Frontal cortex (tissue), 4 donors: Measurements from ENCODE around the gene YPEL2. TPM values are rescaled to one million over a fixed set of nuclear protein-coding genes. Genes with fewer than 3 reads are reported as not detected.
A peak's percentile ranks its signal among the peaks of the same experiment; 100 is the strongest.

Source experiments
- DNase-seq, 2 donors: peaks; one replicate each; pipeline ENCODE4 v3.0.0; 2012; ENCODE audit warnings: low spot score in 2 of 2
- FAIRE-seq: peaks from 2 replicates; lab custom pipeline; 2012; peaks lifted over from hg19 to GRCh38; lab: Jason Lieb, UNC
- total RNA-seq: library from RNA; depleted of rRNA; stranded (reverse); fragments of >200 nt; gene quantifications from one replicate; pipeline ENCODE4 v1.2.3, GENCODE V29; 2014
- donor health status: control.
- donor health status: control.
- donor health status: control.

Gene YPEL2
- total RNA-seq, 1 donor from 2014 or later, result 12.6 TPM

- no peak for DNase-seq
- FAIRE-seq, result no peak
Observed at GRCh38 chr17:59355030-59355701, 23.7 kb downstream of the YPEL2 start.

GRCh38 chr17:59355702-59356325 lies 24.4 kb downstream of the YPEL2 start:
- FAIRE-seq (no peak), DNase-seq (peak in 1 of 2 donors; percentile 38)

- no peak for DNase-seq
Observed at GRCh38 chr17:59356543-59357218, 25.2 kb downstream of the YPEL2 start.

GRCh38 chr17:59357219-59357697 lies 25.8 kb downstream of the YPEL2 start:
- no peak for DNase-seq
- no peak for FAIRE-seq

More at GRCh38 chr17:59356543-59357218, 25.2 kb downstream of the YPEL2 start:
- no peak for FAIRE-seq

- no peak for FAIRE-seq
- no peak for DNase-seq
Observed at GRCh38 chr17:59357929-59358328, 26.5 kb downstream of the YPEL2 start.

GRCh38 chr17:59361386-59361785 lies 29.9 kb downstream of the YPEL2 start:
- no peak for DNase-seq
- FAIRE-seq, result no peak

- DNase-seq (no peak), FAIRE-seq (no peak)
Observed at GRCh38 chr17:59361916-59362810, 30.7 kb downstream of the YPEL2 start.

GRCh38 chr17:59362811-59363205 lies 31.4 kb downstream of the YPEL2 start:
- DNase-seq, result no peak
- FAIRE-seq, result no peak

- FAIRE-seq (no peak), DNase-seq (no peak)
Observed at GRCh38 chr17:59365383-59365981, 34.0 kb downstream of the YPEL2 start.

GRCh38 chr17:59366040-59366757 lies 34.7 kb downstream of the YPEL2 start:
- FAIRE-seq (no peak), DNase-seq (no peak)

- no peak for DNase-seq
- no peak for FAIRE-seq
Observed at GRCh38 chr17:59366773-59367656, 35.6 kb downstream of the YPEL2 start.

GRCh38 chr17:59367657-59368045 lies 36.2 kb downstream of the YPEL2 start:
- DNase-seq (no peak), FAIRE-seq (no peak)

- DNase-seq (no peak), FAIRE-seq (no peak)
Observed at GRCh38 chr17:59368218-59368857, 36.9 kb downstream of the YPEL2 start.

GRCh38 chr17:59369031-59369975 lies 37.8 kb downstream of the YPEL2 start:
- DNase-seq, result no peak
- no peak for FAIRE-seq

GRCh38 chr17:59370593-59371299 lies 39.3 kb downstream of the YPEL2 start:
- FAIRE-seq, result no peak

More at GRCh38 chr17:59370593-59371299, 39.3 kb downstream of the YPEL2 start:
- no peak for DNase-seq
